ENCODE measurements around the gene LEKR1. TPM values are rescaled to one million over a fixed set of nuclear protein-coding genes. Genes with fewer than 3 reads are reported as not detected.
"Not testable (repeated sequence)": the region's sequence is repeated elsewhere in the genome, so short reads cannot be mapped to it uniquely, and the experiment has no call there.

Gene LEKR1
- total RNA-seq, 5 donors from 2014 or later (not counting 1 experiment from before 2014, with no cell fraction given): 1.2 to 3.6 (median 2.8) TPM

GRCh38 chr3:156899951-156900350 is 73.8 kb downstream of the LEKR1 start:
- no peak overlapping the region for H3K27ac Mint-ChIP-seq

GRCh38 chr3:156902916-156903315 is 76.8 kb downstream of the LEKR1 start:
- Histone ChIP-seq H3K36me3 (ENCODE audit: control insufficient read depth in 2 of 2, extremely low read depth in 1 of 2, insufficient read depth in 1 of 2, low read length in 1 of 2) (no peaks in the 10 kb centered on the region), H3K4me1 (ENCODE audit: control insufficient read depth in 1 of 2, extremely low read depth in 1 of 2, insufficient read depth in 2 of 2, low read length in 2 of 2) (no peaks in the 10 kb centered on the region), H3K9me3 (no peaks in the 10 kb centered on the region), H3K27me3 (replicated peaks in 1 of 2; ENCODE audit: control insufficient read depth in 2 of 2, extremely low read depth in 1 of 2, insufficient read depth in 2 of 2, low read length in 1 of 2) (no peaks in the 10 kb centered on the region), H3K27ac (ENCODE audit: low read length) (no peak overlapping the region), H3K4me3 (ENCODE audit: control insufficient read depth in 1 of 2, extremely low read depth in 1 of 2, low read length in 1 of 2) (no peak overlapping the region)
- no peak overlapping the region for H3K4me3 Mint-ChIP-seq
- CTCF ChIA-PET: no interaction called here
- ATAC-seq (replicated peaks in 1 of 4): no peak
- H3K9me3 Mint-ChIP-seq: no peaks in the 10 kb centered on the region
- H3K4me1 Mint-ChIP-seq: no peaks in the 10 kb centered on the region
- POLR2A ChIA-PET: interaction anchor here in 1 of 2 donors (0.6 kb wide), 1 partner anchor 311 kb away, joined by 3 read pairs; no protein-coding TSS in a partner anchor
- DNase-seq: no peak
- no peaks in the 10 kb centered on the region for H3K36me3 Mint-ChIP-seq
- H3K27me3 Mint-ChIP-seq: no peaks in the 10 kb centered on the region
- H3K27ac Mint-ChIP-seq: no peak overlapping the region

More at GRCh38 chr3:156899951-156900350, 73.8 kb downstream of the LEKR1 start:
- CTCF ChIA-PET: no interaction called here
- WGBS (ENCODE audit: insufficient coverage): no CpG with 5 or more reads among the region's 1 CpG
- Histone ChIP-seq H3K27me3 (replicated peaks in 1 of 2; ENCODE audit: control insufficient read depth in 2 of 2, extremely low read depth in 1 of 2, insufficient read depth in 2 of 2, low read length in 1 of 2) (no peaks in the 10 kb centered on the region), H3K36me3 (ENCODE audit: control insufficient read depth in 2 of 2, extremely low read depth in 1 of 2, insufficient read depth in 1 of 2, low read length in 1 of 2) (no peaks in the 10 kb centered on the region), H3K27ac (ENCODE audit: low read length) (no peak overlapping the region), H3K4me3 (ENCODE audit: control insufficient read depth in 1 of 2, extremely low read depth in 1 of 2, low read length in 1 of 2) (no peak overlapping the region), H3K9me3 (no peaks in the 10 kb centered on the region), H3K4me1 (ENCODE audit: control insufficient read depth in 1 of 2, extremely low read depth in 1 of 2, insufficient read depth in 2 of 2, low read length in 2 of 2) (no peaks in the 10 kb centered on the region)
- Mint-ChIP-seq H3K27me3 (no peaks in the 10 kb centered on the region), H3K4me3 (no peak overlapping the region), H3K4me1 (no peaks in the 10 kb centered on the region), H3K36me3 (no peaks in the 10 kb centered on the region), H3K9me3 (peaks cover 0 to 8% (median 5%) of the 10 kb centered on the region in 3 donors)
- POLR2A ChIA-PET: no interaction called here
- no peak for ATAC-seq (replicated peaks in 1 of 4)
- no peak for DNase-seq

- Histone ChIP-seq H3K27ac (ENCODE audit: low read length) (no peak overlapping the region), H3K36me3 (ENCODE audit: control insufficient read depth in 2 of 2, extremely low read depth in 1 of 2, insufficient read depth in 1 of 2, low read length in 1 of 2) (no peaks in the 10 kb centered on the region), H3K9me3 (no peaks in the 10 kb centered on the region), H3K4me1 (ENCODE audit: control insufficient read depth in 1 of 2, extremely low read depth in 1 of 2, insufficient read depth in 2 of 2, low read length in 2 of 2) (no peaks in the 10 kb centered on the region), H3K4me3 (ENCODE audit: control insufficient read depth in 1 of 2, extremely low read depth in 1 of 2, low read length in 1 of 2) (no peak overlapping the region), H3K27me3 (replicated peaks in 1 of 2; ENCODE audit: control insufficient read depth in 2 of 2, extremely low read depth in 1 of 2, insufficient read depth in 2 of 2, low read length in 1 of 2) (no peaks in the 10 kb centered on the region)
- CTCF ChIA-PET: no interaction called here
- H3K9me3 Mint-ChIP-seq: no peaks in the 10 kb centered on the region
- WGBS (ENCODE audit: insufficient coverage): no CpG with 5 or more reads among the region's 2 CpGs
- peaks cover 0 to 4% of the 10 kb centered on the region in 2 donors for H3K27me3 Mint-ChIP-seq
- H3K36me3 Mint-ChIP-seq: no peaks in the 10 kb centered on the region
- DNase-seq: no peak
- no peaks in the 10 kb centered on the region for H3K4me1 Mint-ChIP-seq
- no peak for ATAC-seq (replicated peaks in 1 of 4)
- POLR2A ChIA-PET: no interaction called here
- no peak overlapping the region for H3K27ac Mint-ChIP-seq
- H3K4me3 Mint-ChIP-seq: no peak overlapping the region
These were observed 80.1 kb downstream of the LEKR1 start for GRCh38 chr3:156906275-156906674.

- ChIA-PET POLR2A (no interaction called here), CTCF (interaction anchor here in 1 of 2 donors (0.6 kb wide), 1 partner anchor 779 kb away, joined by 4 read pairs; no protein-coding TSS in a partner anchor)
- no peaks in the 10 kb centered on the region for H3K27me3 ChIP-seq (replicated peaks in 1 of 2; ENCODE audit: control insufficient read depth in 2 of 2, extremely low read depth in 1 of 2, insufficient read depth in 2 of 2, low read length in 1 of 2)
- Mint-ChIP-seq H3K4me1 (no peaks in the 10 kb centered on the region), H3K27ac (no peak overlapping the region), H3K36me3 (no peaks in the 10 kb centered on the region), H3K4me3 (no peak overlapping the region), H3K9me3 (no peaks in the 10 kb centered on the region), H3K27me3 (peaks cover 0 to 4% of the 10 kb centered on the region in 2 donors)
- H3K9me3 ChIP-seq: no peaks in the 10 kb centered on the region
- no peak for DNase-seq
- no peaks in the 10 kb centered on the region for H3K4me1 ChIP-seq (ENCODE audit: control insufficient read depth in 1 of 2, extremely low read depth in 1 of 2, insufficient read depth in 2 of 2, low read length in 2 of 2)
- H3K4me3 ChIP-seq (ENCODE audit: control insufficient read depth in 1 of 2, extremely low read depth in 1 of 2, low read length in 1 of 2): no peak overlapping the region
- no peaks in the 10 kb centered on the region for H3K36me3 ChIP-seq (ENCODE audit: control insufficient read depth in 2 of 2, extremely low read depth in 1 of 2, insufficient read depth in 1 of 2, low read length in 1 of 2)
- H3K27ac ChIP-seq (ENCODE audit: low read length): no peak overlapping the region
- 100% methylated on average over 1 of the region's 1 CpG for WGBS (ENCODE audit: insufficient coverage)
- no peak for ATAC-seq (replicated peaks in 1 of 4)
These were observed 82.2 kb downstream of the LEKR1 start for GRCh38 chr3:156908398-156908797.

- ChIA-PET POLR2A (no interaction called here), CTCF (no interaction called here)
- DNase-seq: no peak
- H3K27ac ChIP-seq (ENCODE audit: low read length): no peak overlapping the region
- no CpG with 5 or more reads among the region's 3 CpGs for WGBS (ENCODE audit: insufficient coverage)
- H3K4me3 Mint-ChIP-seq: no peak overlapping the region
- H3K36me3 ChIP-seq (ENCODE audit: control insufficient read depth in 2 of 2, extremely low read depth in 1 of 2, insufficient read depth in 1 of 2, low read length in 1 of 2): no peaks in the 10 kb centered on the region
- H3K27me3 ChIP-seq (replicated peaks in 1 of 2; ENCODE audit: control insufficient read depth in 2 of 2, extremely low read depth in 1 of 2, insufficient read depth in 2 of 2, low read length in 1 of 2): no peaks in the 10 kb centered on the region
- H3K4me1 Mint-ChIP-seq: no peaks in the 10 kb centered on the region
- ATAC-seq (replicated peaks in 1 of 4): no peak
- no peaks in the 10 kb centered on the region for H3K4me1 ChIP-seq (ENCODE audit: control insufficient read depth in 1 of 2, extremely low read depth in 1 of 2, insufficient read depth in 2 of 2, low read length in 2 of 2)
- H3K27ac Mint-ChIP-seq: no peak overlapping the region
- H3K9me3 ChIP-seq: no peaks in the 10 kb centered on the region
- peaks cover 3% of the 10 kb centered on the region for H3K36me3 Mint-ChIP-seq
- peaks cover 3 to 8% (median 5%) of the 10 kb centered on the region in 3 donors for H3K9me3 Mint-ChIP-seq
- no peak overlapping the region for H3K4me3 ChIP-seq (ENCODE audit: control insufficient read depth in 1 of 2, extremely low read depth in 1 of 2, low read length in 1 of 2)
- H3K27me3 Mint-ChIP-seq: peaks cover 0 to 8% of the 10 kb centered on the region in 2 donors
These were observed 83.9 kb downstream of the LEKR1 start for GRCh38 chr3:156910022-156910421.

- H3K27me3 Mint-ChIP-seq; DNase-seq; H3K27ac ChIP-seq (ENCODE audit: low read length); H3K4me3 ChIP-seq (ENCODE audit: control insufficient read depth in 1 of 2, extremely low read depth in 1 of 2, low read length in 1 of 2); H3K4me3 Mint-ChIP-seq; H3K27ac Mint-ChIP-seq; H3K27me3 ChIP-seq (replicated peaks in 1 of 2; ENCODE audit: control insufficient read depth in 2 of 2, extremely low read depth in 1 of 2, insufficient read depth in 2 of 2, low read length in 1 of 2); H3K4me1 Mint-ChIP-seq; H3K36me3 ChIP-seq (ENCODE audit: control insufficient read depth in 2 of 2, extremely low read depth in 1 of 2, insufficient read depth in 1 of 2, low read length in 1 of 2); ATAC-seq (replicated peaks in 1 of 4); CTCF ChIA-PET; H3K9me3 ChIP-seq; H3K36me3 Mint-ChIP-seq; H3K4me1 ChIP-seq (ENCODE audit: control insufficient read depth in 1 of 2, extremely low read depth in 1 of 2, insufficient read depth in 2 of 2, low read length in 2 of 2): not testable (repeated sequence)
- H3K9me3 Mint-ChIP-seq: peaks cover 3 to 16% (median 12%) of the 10 kb centered on the region in 3 donors
- POLR2A ChIA-PET: interaction anchor here (0.6 to 0.7 kb wide), 2 partner anchors 87 to 202 kb away, joined by 3 to 6 read pairs; no protein-coding TSS in a partner anchor
- WGBS (ENCODE audit: insufficient coverage): no CpG with 5 or more reads among the region's 2 CpGs
These were observed 84.7 kb downstream of the LEKR1 start for GRCh38 chr3:156910831-156911230.

GRCh38 chr3:156914300-156914699 is 88.1 kb downstream of the LEKR1 start:
- H3K27ac ChIP-seq (ENCODE audit: low read length); H3K4me3 Mint-ChIP-seq; H3K27ac Mint-ChIP-seq; H3K36me3 Mint-ChIP-seq; DNase-seq; H3K4me1 Mint-ChIP-seq; H3K27me3 Mint-ChIP-seq; POLR2A ChIA-PET; ATAC-seq (replicated peaks in 1 of 4); CTCF ChIA-PET; H3K9me3 ChIP-seq; H3K4me3 ChIP-seq (ENCODE audit: control insufficient read depth in 1 of 2, extremely low read depth in 1 of 2, low read length in 1 of 2); H3K27me3 ChIP-seq (replicated peaks in 1 of 2; ENCODE audit: control insufficient read depth in 2 of 2, extremely low read depth in 1 of 2, insufficient read depth in 2 of 2, low read length in 1 of 2); H3K36me3 ChIP-seq (ENCODE audit: control insufficient read depth in 2 of 2, extremely low read depth in 1 of 2, insufficient read depth in 1 of 2, low read length in 1 of 2); H3K4me1 ChIP-seq (ENCODE audit: control insufficient read depth in 1 of 2, extremely low read depth in 1 of 2, insufficient read depth in 2 of 2, low read length in 2 of 2): not testable (repeated sequence)
- no CpG with 5 or more reads among the region's 2 CpGs for WGBS (ENCODE audit: insufficient coverage)
- H3K9me3 Mint-ChIP-seq: peaks cover 3 to 18% (median 12%) of the 10 kb centered on the region in 3 donors
